Measurements from ENCODE around the gene TBC1D1. TPM values are rescaled to one million over a fixed set of nuclear protein-coding genes. Genes with fewer than 3 reads are reported as not detected.

TBC1D1 gene, protein sequence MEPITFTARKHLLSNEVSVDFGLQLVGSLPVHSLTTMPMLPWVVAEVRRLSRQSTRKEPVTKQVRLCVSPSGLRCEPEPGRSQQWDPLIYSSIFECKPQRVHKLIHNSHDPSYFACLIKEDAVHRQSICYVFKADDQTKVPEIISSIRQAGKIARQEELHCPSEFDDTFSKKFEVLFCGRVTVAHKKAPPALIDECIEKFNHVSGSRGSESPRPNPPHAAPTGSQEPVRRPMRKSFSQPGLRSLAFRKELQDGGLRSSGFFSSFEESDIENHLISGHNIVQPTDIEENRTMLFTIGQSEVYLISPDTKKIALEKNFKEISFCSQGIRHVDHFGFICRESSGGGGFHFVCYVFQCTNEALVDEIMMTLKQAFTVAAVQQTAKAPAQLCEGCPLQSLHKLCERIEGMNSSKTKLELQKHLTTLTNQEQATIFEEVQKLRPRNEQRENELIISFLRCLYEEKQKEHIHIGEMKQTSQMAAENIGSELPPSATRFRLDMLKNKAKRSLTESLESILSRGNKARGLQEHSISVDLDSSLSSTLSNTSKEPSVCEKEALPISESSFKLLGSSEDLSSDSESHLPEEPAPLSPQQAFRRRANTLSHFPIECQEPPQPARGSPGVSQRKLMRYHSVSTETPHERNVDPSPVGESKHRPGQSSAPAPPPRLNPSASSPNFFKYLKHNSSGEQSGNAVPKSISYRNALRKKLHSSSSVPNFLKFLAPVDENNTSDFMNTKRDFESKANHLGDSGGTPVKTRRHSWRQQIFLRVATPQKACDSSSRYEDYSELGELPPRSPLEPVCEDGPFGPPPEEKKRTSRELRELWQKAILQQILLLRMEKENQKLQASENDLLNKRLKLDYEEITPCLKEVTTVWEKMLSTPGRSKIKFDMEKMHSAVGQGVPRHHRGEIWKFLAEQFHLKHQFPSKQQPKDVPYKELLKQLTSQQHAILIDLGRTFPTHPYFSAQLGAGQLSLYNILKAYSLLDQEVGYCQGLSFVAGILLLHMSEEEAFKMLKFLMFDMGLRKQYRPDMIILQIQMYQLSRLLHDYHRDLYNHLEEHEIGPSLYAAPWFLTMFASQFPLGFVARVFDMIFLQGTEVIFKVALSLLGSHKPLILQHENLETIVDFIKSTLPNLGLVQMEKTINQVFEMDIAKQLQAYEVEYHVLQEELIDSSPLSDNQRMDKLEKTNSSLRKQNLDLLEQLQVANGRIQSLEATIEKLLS (N-terminal part only)
- total RNA-seq, result 149 and 223 TPM in 2 replicates

DNA sequence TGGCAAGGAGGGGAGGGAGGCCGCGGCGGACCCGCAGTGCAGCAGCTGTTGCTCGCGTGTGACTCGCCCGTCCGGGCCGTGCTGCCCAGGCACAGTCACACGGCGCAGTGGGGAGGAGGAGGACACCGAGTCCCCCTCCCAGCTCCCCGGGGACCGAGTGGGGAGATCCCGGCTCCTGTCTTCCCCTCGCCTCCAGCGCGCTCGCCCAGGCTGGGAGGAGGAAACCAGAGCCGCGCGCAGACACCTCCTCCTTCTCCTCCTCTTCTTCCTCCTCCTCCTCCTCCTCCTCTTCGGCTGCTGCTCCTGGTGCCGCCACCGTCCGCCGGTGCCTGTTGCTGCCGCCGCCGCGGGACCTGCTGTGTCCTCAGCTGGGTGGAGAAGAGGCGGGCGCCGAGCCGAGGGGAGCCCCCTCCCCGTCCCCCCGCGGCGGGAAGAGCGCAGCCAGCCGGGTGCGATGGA lies at the start of gene TBC1D1:
TSS of gene TBC1D1 (plus strand) at position 284 of the 459 bp plus-strand sequence. CDS start 11,012 bp downstream, outside the sequence.

DNA sequence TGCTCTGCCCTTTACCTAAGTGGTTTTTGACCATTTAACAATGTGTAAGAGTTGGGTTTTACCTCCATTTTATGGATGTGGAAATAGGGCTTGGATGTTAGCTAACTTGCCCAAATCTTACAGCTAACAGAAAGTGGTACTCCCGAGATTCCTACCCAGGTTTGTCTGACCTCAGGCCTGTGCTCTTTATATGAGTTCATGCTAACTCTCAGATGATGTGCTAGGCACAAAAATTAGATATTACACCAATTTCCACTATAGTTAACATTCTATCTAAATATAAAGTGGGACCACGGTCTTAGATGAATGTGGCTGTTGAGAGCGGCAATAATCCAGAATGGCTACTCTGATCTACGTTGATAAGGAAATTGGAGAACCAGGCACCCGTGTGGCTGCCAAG lies 69.2 kb downstream of the TBC1D1 start, which contains the start of gene PTTG2:
TSS of gene PTTG2 (plus strand) at position 301 of the 400 bp plus-strand sequence. CDS start at position 338, 37 bp downstream.

Other genes with a start within 250 kb of the TBC1D1 start
- 85.8 and 90.5 TPM in 2 replicates for gene RELL1, start 204.7 kb upstream of the TBC1D1 start, total RNA-seq
- 51.6 and 57.4 TPM in 2 replicates for gene PGM2, start 64.4 kb upstream of the TBC1D1 start, total RNA-seq
- 0.37 TPM in 1 of 2 replicates, not detected in the other for gene PTTG2, start 69.3 kb downstream of the TBC1D1 start, total RNA-seq